CD14-positive monocyte (primary cell): ENCODE data around the gene CDC40. TPM values are rescaled to one million over a fixed set of nuclear protein-coding genes. Genes with fewer than 3 reads are reported as not detected.

Source experiments
- DNase-seq, 3 donors: peaks; one replicate each; pipeline ENCODE4 v3.0.0-alpha.2; 2011 to 2022
- H2AFZ ChIP-seq: 2 replicates; pipeline ENCODE4 v1.6.0; 2012; ENCODE audit warnings: mild to moderate bottlenecking, low read depth, low read length, inconsistent platforms; ENCODE audit not compliant: insufficient read depth, poor library complexity, severe bottlenecking
- H3K27ac ChIP-seq, 2 donors: 1 replicate in 1 of 2; 2 replicates in 1 of 2; pipeline ENCODE4 v1.5.1; 2012 to 2013; ENCODE audit warnings: low read length in 2 of 2, control low read depth in 1 of 2, inconsistent platforms in 1 of 2, low read depth in 1 of 2, mild to moderate bottlenecking in 1 of 2
- H3K27me3 ChIP-seq, 2 donors: one replicate each; pipeline versions ENCODE4 v1.6.0 to v1.6.1; 2011 to 2013; ENCODE audit warnings: low read length in 2 of 2; ENCODE audit not compliant: control insufficient read depth in 2 of 2, insufficient read depth in 2 of 2
- H3K36me3 ChIP-seq, 2 donors: replicated peaks in 1 of 2; 1 replicate in 1 of 2; 2 replicates in 1 of 2; pipeline versions ENCODE4 v1.5.1 to v1.6.1; 2012 to 2013; ENCODE audit warnings: low read length in 2 of 2, control low read depth in 1 of 2, inconsistent platforms in 1 of 2, mild to moderate bottlenecking in 1 of 2; ENCODE audit not compliant: insufficient read depth in 2 of 2, control insufficient read depth in 1 of 2
- H3K4me1 ChIP-seq, 2 donors: 1 replicate in 1 of 2; 2 replicates in 1 of 2; pipeline versions ENCODE4 v1.5.1 to v1.6.1; 2012 to 2013; ENCODE audit warnings: low read length in 2 of 2, control low read depth in 1 of 2, inconsistent platforms in 1 of 2, mild to moderate bottlenecking in 1 of 2, moderate library complexity in 1 of 2; ENCODE audit not compliant: insufficient read depth in 2 of 2, control insufficient read depth in 1 of 2
- H3K4me2 ChIP-seq: replicated peaks from 2 replicates; pipeline ENCODE3; 2012; ENCODE audit warnings: low read length, moderate library complexity, mild to moderate bottlenecking; ENCODE audit not compliant: poor library complexity, severe bottlenecking; ENCODE audit errors: extremely low read depth
- H3K4me3 ChIP-seq, 3 experiments: fragments of 200-600 bp in 1 of 3; sonication (generic) in 1 of 3; replicated peaks in 1 of 3; 1 replicate in 2 of 3; 2 replicates in 1 of 3; pipeline ENCODE4 v1.5.1; 2011 to 2013; ENCODE audit warnings: low read length in 3 of 3, mild to moderate bottlenecking in 3 of 3, control low read depth in 2 of 3, low read depth in 2 of 3, inconsistent platforms in 1 of 3, moderate library complexity in 1 of 3
- H3K79me2 ChIP-seq: 2 replicates; pipeline ENCODE4 v1.6.0; 2012; ENCODE audit warnings: mild to moderate bottlenecking, control low read depth, inconsistent platforms, low read length, moderate library complexity; ENCODE audit not compliant: insufficient read depth
- H3K9ac ChIP-seq: 2 replicates; pipeline ENCODE4 v1.6.0; 2017; ENCODE audit warnings: low read length, mild to moderate bottlenecking; ENCODE audit not compliant: insufficient read depth, poor library complexity, severe bottlenecking
- H3K9me3 ChIP-seq, 2 donors: replicated peaks in 1 of 2; 1 replicate in 1 of 2; 2 replicates in 1 of 2; pipeline versions ENCODE4 v1.5.1 to v1.6.1; 2012 to 2013; ENCODE audit warnings: low read length in 2 of 2, control low read depth in 1 of 2; ENCODE audit not compliant: control insufficient read depth in 1 of 2, insufficient read depth in 1 of 2
- H4K20me1 ChIP-seq: 2 replicates; pipeline ENCODE4 v1.6.0; 2012; ENCODE audit warnings: mild to moderate bottlenecking, low read length, control low read depth, moderate library complexity; ENCODE audit not compliant: insufficient read depth
- H3K27ac Mint-ChIP-seq, 7 donors: one replicate each; pipeline ENCODE4 v1.8.0; 2020; ENCODE audit warnings: mild to moderate bottlenecking in 7 of 7, mixed read lengths in 7 of 7, moderate library complexity in 6 of 7, inconsistent platforms in 2 of 7
- H3K27me3 Mint-ChIP-seq, 3 donors: one replicate each; pipeline ENCODE4 v1.8.0; 2021 to 2022; ENCODE audit warnings: low read depth in 3 of 3, mild to moderate bottlenecking in 3 of 3, mixed read lengths in 3 of 3, moderate library complexity in 3 of 3, inconsistent platforms in 1 of 3
- H3K36me3 Mint-ChIP-seq, 2 donors: one replicate each; pipeline ENCODE4 v1.8.0; 2020; ENCODE audit warnings: mixed read lengths in 2 of 2, inconsistent platforms in 1 of 2, mild to moderate bottlenecking in 1 of 2
- H3K4me1 Mint-ChIP-seq: one replicate; pipeline ENCODE4 v1.8.0; 2020; ENCODE audit warnings: mild to moderate bottlenecking, mixed read lengths
- H3K4me3 Mint-ChIP-seq, 2 donors: one replicate each; pipeline ENCODE4 v1.8.0; 2020; ENCODE audit warnings: mild to moderate bottlenecking in 2 of 2, mixed read lengths in 2 of 2, moderate library complexity in 1 of 2
- H3K9me3 Mint-ChIP-seq, 7 donors: one replicate each; pipeline ENCODE4 v1.8.0; 2020 to 2022; ENCODE audit warnings: mixed read lengths in 7 of 7, mild to moderate bottlenecking in 6 of 7, moderate library complexity in 6 of 7, inconsistent platforms in 2 of 7
- CTCF ChIP-seq: fragments of 200-600 bp; IDR thresholded peaks from one replicate; pipeline ENCODE4 v1.8.0; 2022; ENCODE audit warnings: antibody characterized with exemption, mild to moderate bottlenecking
- WGBS: methylation state at CpG from one replicate; pipeline ENCODE4 v1.1.5; 2013; ENCODE audit warnings: missing lambda C conversion rate; ENCODE audit not compliant: insufficient coverage; 5-methylcytosine and 5-hydroxymethylcytosine counted together
- intact Hi-C, 2 donors: fragments of 100-400 bp; cut with micrococcal nuclease; formaldehyde crosslinking; loops; one replicate each; pipeline versions ENCODE4 v1.15.0 to v1.15.1; 2023
- polyA plus RNA-seq, 3 donors: library from polyadenylated mRNA; depleted of rRNA in 1 of 3; unstranded in 2 of 3; stranded (reverse) in 1 of 3; fragments of 300-500 nt in 2 of 3; fragments of >200 nt in 1 of 3; fragmentation: Illumina TruSeq in 2 of 3; gene quantifications; 1 replicate in 2 of 3; 2 replicates in 1 of 3; pipeline ENCODE4 v1.2.3, GENCODE V29; 2012 to 2021

CDC40 gene
- polyA plus RNA-seq, 3 donors: 13.6 to 26.4 (median 17.0) TPM

GRCh38 chr6:110265273-110265672 lies 85.0 kb downstream of the CDC40 start:
- Histone ChIP-seq H3K4me2 (no peak overlapping the region), H2AFZ (no peak overlapping the region), H3K9me3 (no peaks in the 10 kb centered on the region), H4K20me1 (no peaks in the 10 kb centered on the region), H3K4me1 (no peaks in the 10 kb centered on the region), H3K4me3 (no peak overlapping the region), H3K27ac (no peak overlapping the region), H3K79me2 (no peaks in the 10 kb centered on the region), H3K9ac (no peak overlapping the region), H3K27me3 (no peaks in the 10 kb centered on the region), H3K36me3 (no peaks in the 10 kb centered on the region)
- WGBS: no CpG with 5 or more reads among the region's 3 CpGs
- Mint-ChIP-seq H3K4me1 (no peaks in the 10 kb centered on the region), H3K36me3 (no peaks in the 10 kb centered on the region), H3K27ac (no peak overlapping the region), H3K9me3 (peaks cover 3 to 8% (median 6%) of the 10 kb centered on the region in 7 donors), H3K4me3 (no peak overlapping the region), H3K27me3 (peaks cover 2 to 4% (median 3%) of the 10 kb centered on the region in 3 donors)
- intact Hi-C loops: no loop called here
- TF ChIP-seq CTCF: no peak
- no peak for DNase-seq

GRCh38 chr6:110266996-110267395 lies 86.8 kb downstream of the CDC40 start:
- Histone ChIP-seq H3K4me1 (no peaks in the 10 kb centered on the region), H3K27ac (no peak overlapping the region), H3K36me3 (no peaks in the 10 kb centered on the region), H3K79me2 (no peaks in the 10 kb centered on the region), H3K27me3 (no peaks in the 10 kb centered on the region), H4K20me1 (no peaks in the 10 kb centered on the region), H3K4me2 (no peak overlapping the region), H3K9ac (no peak overlapping the region), H3K4me3 (no peak overlapping the region), H3K9me3 (no peaks in the 10 kb centered on the region), H2AFZ (no peak overlapping the region)
- Mint-ChIP-seq H3K27ac (no peak overlapping the region), H3K27me3 (peaks cover 2 to 4% (median 2%) of the 10 kb centered on the region in 3 donors), H3K4me1 (no peaks in the 10 kb centered on the region), H3K9me3 (peaks cover 0 to 6% (median 5%) of the 10 kb centered on the region in 7 donors), H3K4me3 (no peak overlapping the region), H3K36me3 (no peaks in the 10 kb centered on the region)
- no peak for DNase-seq
- intact Hi-C loops: no loop called here
- no peak for TF ChIP-seq CTCF
